MM.1S (cell line): ENCODE measurements around the gene ENOX1.

Source experiments
- EZH2 ChIP-seq: fragments of 300-600 bp; sonication (generic); optimal IDR thresholded peaks from 2 replicates; pipeline ENCODE3; 2017; ENCODE audit warnings: low read depth, mild to moderate bottlenecking, antibody characterized with exemption, low read length, mixed read lengths
- TF ChIP-seq, protein P1 (sequence below): fragments of 300-600 bp; sonication (generic); IDR thresholded peaks from 2 replicates; pipeline ENCODE4 v1.5.1; 2016; ENCODE audit warnings: antibody characterized with exemption, low read length, mixed read lengths

DNA sequence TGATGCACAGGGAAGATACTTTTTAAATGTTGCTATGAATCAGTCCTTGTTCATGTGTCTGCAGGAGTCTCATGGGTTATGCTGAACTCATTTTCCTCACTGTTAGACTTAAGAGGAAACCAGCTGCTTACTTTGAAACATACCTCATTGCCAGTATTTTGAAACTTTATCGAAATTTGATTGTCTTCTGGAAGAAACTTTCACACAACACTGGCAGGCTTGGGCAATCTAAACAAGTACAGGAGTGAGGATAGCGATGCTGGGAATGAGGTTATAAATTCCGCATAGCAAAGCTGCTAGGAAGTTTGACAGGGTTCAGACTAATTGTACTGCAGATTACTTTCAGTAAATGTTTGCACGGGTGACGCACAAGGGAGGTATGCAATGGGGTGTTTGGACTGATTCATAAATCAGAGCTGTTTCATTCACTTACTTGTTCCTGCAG is 517.7 kb downstream of the ENOX1 start:
- TF ChIP-seq, protein P1, sequence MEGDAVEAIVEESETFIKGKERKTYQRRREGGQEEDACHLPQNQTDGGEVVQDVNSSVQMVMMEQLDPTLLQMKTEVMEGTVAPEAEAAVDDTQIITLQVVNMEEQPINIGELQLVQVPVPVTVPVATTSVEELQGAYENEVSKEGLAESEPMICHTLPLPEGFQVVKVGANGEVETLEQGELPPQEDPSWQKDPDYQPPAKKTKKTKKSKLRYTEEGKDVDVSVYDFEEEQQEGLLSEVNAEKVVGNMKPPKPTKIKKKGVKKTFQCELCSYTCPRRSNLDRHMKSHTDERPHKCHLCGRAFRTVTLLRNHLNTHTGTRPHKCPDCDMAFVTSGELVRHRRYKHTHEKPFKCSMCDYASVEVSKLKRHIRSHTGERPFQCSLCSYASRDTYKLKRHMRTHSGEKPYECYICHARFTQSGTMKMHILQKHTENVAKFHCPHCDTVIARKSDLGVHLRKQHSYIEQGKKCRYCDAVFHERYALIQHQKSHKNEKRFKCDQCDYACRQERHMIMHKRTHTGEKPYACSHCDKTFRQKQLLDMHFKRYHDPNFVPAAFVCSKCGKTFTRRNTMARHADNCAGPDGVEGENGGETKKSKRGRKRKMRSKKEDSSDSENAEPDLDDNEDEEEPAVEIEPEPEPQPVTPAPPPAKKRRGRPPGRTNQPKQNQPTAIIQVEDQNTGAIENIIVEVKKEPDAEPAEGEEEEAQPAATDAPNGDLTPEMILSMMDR, result no peak
- TF ChIP-seq EZH2, result no peak
